Brain microvascular endothelial cell (primary cell): Measurements from ENCODE around the gene DUSP1.

Experiments used
- DNase-seq: peaks from one replicate; pipeline ENCODE4 v3.0.0-alpha.2; 2020
- H3K27ac ChIP-seq: fragments of 250-450 bp; sonication (Bioruptor Pico); 2 replicates; pipeline ENCODE4 v1.5.1; 2020; ENCODE audit warnings: mild to moderate bottlenecking, moderate library complexity
- H3K27me3 ChIP-seq: fragments of 250-450 bp; sonication (Bioruptor Pico); replicated peaks from 2 replicates; pipeline ENCODE4 v1.5.1; 2020; ENCODE audit warnings: mild to moderate bottlenecking
- H3K36me3 ChIP-seq: fragments of 250-450 bp; sonication (Bioruptor Pico); replicated peaks from 2 replicates; pipeline ENCODE4 v1.5.1; 2020; ENCODE audit warnings: mild to moderate bottlenecking
- H3K4me3 ChIP-seq: 2 replicates; pipeline ENCODE4 v1.5.1; 2011; ENCODE audit warnings: low read depth, mild to moderate bottlenecking, control low read depth, low read length, moderate library complexity
- CTCF ChIP-seq: IDR thresholded peaks from 2 replicates; pipeline ENCODE4 v1.5.1; 2011; ENCODE audit warnings: low read depth, mild to moderate bottlenecking, moderate library complexity, low read length, control low read depth, inconsistent platforms; ENCODE audit errors: missing control alignments
- in situ Hi-C: cut with HindIII; loops from 2 replicates; pipeline ENCODE4 v1.10.0; 2017; ENCODE audit warnings: low sequenced_read_pairs, low pct_ligation_motif_present

DUSP1 gene

GRCh38 chr5:172732201-172732865 lies 38.7 kb downstream of the DUSP1 start:
- no peak overlapping the region for H3K4me3 ChIP-seq
- H3K36me3 ChIP-seq, result no peaks in the 10 kb centered on the region
- in situ Hi-C loops, result no loop called here
- no peaks in the 10 kb centered on the region for H3K27me3 ChIP-seq
- no peak overlapping the region for H3K27ac ChIP-seq
- TF ChIP-seq CTCF, result no peak
- no peak for DNase-seq

GRCh38 chr5:172731680-172732074 lies 39.3 kb downstream of the DUSP1 start:
- no peak overlapping the region for H3K4me3 ChIP-seq
- no peak overlapping the region for H3K27ac ChIP-seq
- H3K27me3 ChIP-seq, result no peaks in the 10 kb centered on the region
- in situ Hi-C loops, result no loop called here
- TF ChIP-seq CTCF, result no peak
- H3K36me3 ChIP-seq, result no peaks in the 10 kb centered on the region
- DNase-seq, result no peak

GRCh38 chr5:172730981-172731679 lies 39.9 kb downstream of the DUSP1 start:
- in situ Hi-C loops, result no loop called here
- H3K4me3 ChIP-seq, result no peak overlapping the region
- no peak for TF ChIP-seq CTCF
- no peaks in the 10 kb centered on the region for H3K36me3 ChIP-seq
- no peak overlapping the region for H3K27ac ChIP-seq
- no peaks in the 10 kb centered on the region for H3K27me3 ChIP-seq
- no peak for DNase-seq

GRCh38 chr5:172730222-172730621 lies 40.8 kb downstream of the DUSP1 start:
- DNase-seq, result no peak
- TF ChIP-seq CTCF, result no peak

GRCh38 chr5:172729588-172729987 lies 41.4 kb downstream of the DUSP1 start:
- no peak for DNase-seq
- H3K27ac ChIP-seq, result no peak overlapping the region
- in situ Hi-C loops, result no loop called here
- H3K36me3 ChIP-seq, result no peaks in the 10 kb centered on the region
- no peak for TF ChIP-seq CTCF
- no peaks in the 10 kb centered on the region for H3K27me3 ChIP-seq
- no peak overlapping the region for H3K4me3 ChIP-seq

More at GRCh38 chr5:172730222-172730621, 40.8 kb downstream of the DUSP1 start:
- Histone ChIP-seq H3K27me3 (no peaks in the 10 kb centered on the region), H3K36me3 (no peaks in the 10 kb centered on the region), H3K27ac (no peak overlapping the region), H3K4me3 (no peak overlapping the region)
- in situ Hi-C loops, result no loop called here
